ENCODE data around the gene MICAL3. TPM values are rescaled to one million over a fixed set of nuclear protein-coding genes. Genes with fewer than 3 reads are reported as not detected.
A peak's percentile ranks its signal among the peaks of the same experiment; 100 is the strongest.

MICAL3 gene
- polyA plus RNA-seq, 12 donors = 25.7 to 58.7 (median 41.3) TPM; not detected in 1

GRCh38 chr22:17794726-17795542, 229.4 kb downstream of the MICAL3 start:
- DNase-seq = no peak

- no peak for DNase-seq
Measured at GRCh38 chr22:17792854-17793434, 231.4 kb downstream of the MICAL3 start.

GRCh38 chr22:17792299-17792698, 232.1 kb downstream of the MICAL3 start:
- DNase-seq = no peak

- DNase-seq = no peak
Measured at GRCh38 chr22:17791196-17791595, 233.2 kb downstream of the MICAL3 start.

GRCh38 chr22:17789379-17790200, 234.8 kb downstream of the MICAL3 start:
- no peak for DNase-seq

GRCh38 chr22:17788528-17789378, 235.6 kb downstream of the MICAL3 start:
- DNase-seq = no peak

GRCh38 chr22:17787716-17788330, 236.5 kb downstream of the MICAL3 start:
- DNase-seq = no peak

GRCh38 chr22:17787241-17787640, 237.1 kb downstream of the MICAL3 start:
- DNase-seq = no peak

GRCh38 chr22:17786435-17787161, 237.8 kb downstream of the MICAL3 start:
- DNase-seq = peak; percentile 71

GRCh38 chr22:17785185-17786184, 238.9 kb downstream of the MICAL3 start:
- DNase-seq = no peak

GRCh38 chr22:17784776-17785175, 239.6 kb downstream of the MICAL3 start:
- no peak for DNase-seq

- DNase-seq = no peak
Measured at GRCh38 chr22:17783773-17784480, 240.4 kb downstream of the MICAL3 start.

GRCh38 chr22:17783312-17783711, 241.0 kb downstream of the MICAL3 start:
- no peak for DNase-seq

GRCh38 chr22:17782621-17783020, 241.7 kb downstream of the MICAL3 start:
- DNase-seq = no peak

GRCh38 chr22:17782158-17782557, 242.2 kb downstream of the MICAL3 start:
- no peak for DNase-seq

- DNase-seq = no peak
Measured at GRCh38 chr22:17781319-17782031, 242.9 kb downstream of the MICAL3 start.

GRCh38 chr22:17780741-17781318, 243.5 kb downstream of the MICAL3 start:
- no peak for DNase-seq
